SK-N-SH (cell line): ENCODE data around the gene KANK3. TPM values are rescaled to one million over a fixed set of nuclear protein-coding genes. Genes with fewer than 3 reads are reported as not detected.
"Not testable (repeated sequence)": the region's sequence is repeated elsewhere in the genome, so short reads cannot be mapped to it uniquely, and the experiment has no call there.

Source experiments
- CTCF ChIA-PET: fragments of 300-600, 350-600 bp; formaldehyde crosslinking; extraction: SDS; loops from one replicate; lab custom pipeline; 2021; lab: Yijun Ruan, JAX
- POLR2A ChIA-PET: fragments of 350-600 bp; sonication (Branson Sonifier 250); formaldehyde crosslinking; extraction: SDS; loops from one replicate; lab custom pipeline; 2020; ENCODE audit warnings: antibody characterized with exemption, inconsistent platforms; lab: Yijun Ruan, JAX
- DNase-seq: peaks from one replicate; pipeline ENCODE4 v3.0.0; 2012
- H2AFZ ChIP-seq: fragments of 200-600 bp; sonication (generic); 2 replicates; pipeline ENCODE4 v1.8.1; 2016; ENCODE audit warnings: antibody characterized with exemption, mild to moderate bottlenecking, low read depth
- H3F3A ChIP-seq: fragments of 200-600 bp; sonication (generic); replicated peaks from 2 replicates; pipeline ENCODE3; 2016; ENCODE audit warnings: antibody characterized with exemption, mild to moderate bottlenecking; ENCODE audit not compliant: insufficient read depth
- H3K27ac ChIP-seq, 2 experiments: fragments of 200-500 bp in 1 of 2; fragments of 200-600 bp in 1 of 2; sonication (Bioruptor generic) in 1 of 2; sonication (generic), shearing (Covaris generic) in 1 of 2; 2 replicates each; pipeline versions ENCODE4 v1.5.1 to v1.6.1; 2014 to 2016; ENCODE audit warnings: low read depth in 2 of 2, inconsistent platforms in 1 of 2, low read length in 1 of 2, mild to moderate bottlenecking in 1 of 2, mixed read lengths in 1 of 2
- H3K27me3 ChIP-seq: fragments of 200-600 bp; sonication (generic), shearing (Covaris generic); 2 replicates; pipeline ENCODE4 v1.6.1; 2016; ENCODE audit warnings: mixed run types; ENCODE audit not compliant: insufficient read depth
- H3K36me3 ChIP-seq, 2 experiments: fragments of 200-500 bp in 1 of 2; fragments of 200-600 bp in 1 of 2; sonication (Bioruptor generic) in 1 of 2; sonication (generic) in 1 of 2; replicated peaks in 1 of 2; 2 replicates each; pipeline versions ENCODE3 to v1.5.1; 2014 to 2016; ENCODE audit warnings: low read length in 1 of 2, mild to moderate bottlenecking in 1 of 2; ENCODE audit not compliant: insufficient read depth in 2 of 2, control insufficient read depth in 1 of 2
- H3K4me1 ChIP-seq, 2 experiments: fragments of 200-500 bp in 1 of 2; fragments of 200-600 bp in 1 of 2; sonication (Bioruptor generic) in 1 of 2; sonication (generic), shearing (Covaris generic) in 1 of 2; 2 replicates each; pipeline versions ENCODE4 v1.5.1 to v1.6.1; 2014 to 2016; ENCODE audit warnings: low read depth in 1 of 2, low read length in 1 of 2, mixed run types in 1 of 2; ENCODE audit not compliant: insufficient read depth in 2 of 2, control insufficient read depth in 1 of 2
- H3K4me2 ChIP-seq: fragments of 200-600 bp; sonication (generic), shearing (Covaris generic); 2 replicates; pipeline ENCODE4 v1.6.1; 2017; ENCODE audit warnings: mixed run types
- H3K4me3 ChIP-seq, 2 experiments: fragments of 200-500 bp in 1 of 2; fragments of 200-600 bp in 1 of 2; sonication (Bioruptor generic) in 1 of 2; sonication (generic), shearing (Covaris generic) in 1 of 2; 2 replicates each; pipeline versions ENCODE4 v1.5.1 to v1.8.1; 2014 to 2016; ENCODE audit warnings: low read depth in 2 of 2, inconsistent platforms in 1 of 2, low read length in 1 of 2, mild to moderate bottlenecking in 1 of 2, mixed read lengths in 1 of 2, moderate library complexity in 1 of 2
- H3K79me2 ChIP-seq: fragments of 200-600 bp; sonication (generic); 2 replicates; pipeline ENCODE4 v1.8.1; 2017; ENCODE audit warnings: mild to moderate bottlenecking; ENCODE audit not compliant: insufficient read depth
- H3K9ac ChIP-seq: fragments of 200-600 bp; sonication (generic); 2 replicates; pipeline ENCODE4 v1.6.1; 2017; ENCODE audit warnings: mixed run types
- H3K9me2 ChIP-seq: fragments of 200-600 bp; sonication (generic); 2 replicates; pipeline ENCODE4 v1.6.1; 2017; ENCODE audit warnings: mixed run types
- H3K9me3 ChIP-seq: fragments of 200-600 bp; sonication (generic); 2 replicates; pipeline ENCODE4 v1.6.1; 2017; ENCODE audit warnings: mixed run types, mild to moderate bottlenecking, moderate library complexity
- H4K20me1 ChIP-seq: fragments of 200-600 bp; sonication (generic); 2 replicates; pipeline ENCODE4 v1.6.1; 2017; ENCODE audit warnings: mild to moderate bottlenecking, mixed run types; ENCODE audit not compliant: insufficient read depth
- CHD2 ChIP-seq: fragments of 150-350 bp; IDR thresholded peaks from 2 replicates; pipeline ENCODE4 v1.6.1; 2018; ENCODE audit warnings: low read length; ENCODE audit not compliant: partially characterized antibody
- ELF1 ChIP-seq: IDR thresholded peaks from 2 replicates; pipeline ENCODE4 v1.4.0; 2012
- EP300 ChIP-seq, 2 experiments: IDR thresholded peaks; 2 replicates each; pipeline versions ENCODE4 v1.4.0 to v1.6.1; 2012; ENCODE audit warnings: borderline replicate concordance in 1 of 2, low read depth in 1 of 2, low read length in 1 of 2
- FOXJ3 ChIP-seq: sonication (generic); formaldehyde crosslinking; IDR thresholded peaks from 2 replicates; pipeline ENCODE4 v1.5.1; 2020; ENCODE audit warnings: mild to moderate bottlenecking, missing genetic modification reagents
- GATA2 ChIP-seq: sonication (generic); formaldehyde crosslinking; IDR thresholded peaks from 2 replicates; pipeline ENCODE4 v1.5.0; 2020; ENCODE audit warnings: mild to moderate bottlenecking, missing genetic modification reagents
- JUND ChIP-seq: IDR thresholded peaks from 2 replicates; pipeline ENCODE4 v1.4.0; 2012
- MAX ChIP-seq: IDR thresholded peaks from 2 replicates; pipeline ENCODE4 v1.4.0; 2012; ENCODE audit warnings: low read depth
- POLR2AphosphoS5 ChIP-seq: IDR thresholded peaks from 2 replicates; pipeline ENCODE4 v1.6.1; 2012; ENCODE audit warnings: low read depth, low read length
- RAD21 ChIP-seq: IDR thresholded peaks from 2 replicates; pipeline ENCODE4 v1.6.1; 2012; ENCODE audit warnings: mild to moderate bottlenecking, low read length
- RCOR1 ChIP-seq: fragments of 150-350 bp; IDR thresholded peaks from 2 replicates; pipeline ENCODE4 v1.6.1; 2017; ENCODE audit warnings: antibody characterized with exemption, low read length
- REST ChIP-seq: IDR thresholded peaks from 2 replicates; pipeline ENCODE4 v1.6.1; 2012; ENCODE audit warnings: mild to moderate bottlenecking, low read depth, low read length, moderate library complexity
- RFX5 ChIP-seq: IDR thresholded peaks from 2 replicates; pipeline ENCODE4 v1.6.1; 2012; ENCODE audit warnings: mild to moderate bottlenecking, improper control_type of control experiment, low read length
- RXRA ChIP-seq: IDR thresholded peaks from 2 replicates; pipeline ENCODE4 v1.4.0; 2012; ENCODE audit warnings: low read depth, mild to moderate bottlenecking, borderline replicate concordance
- SIN3A ChIP-seq: IDR thresholded peaks from 2 replicates; pipeline ENCODE4 v1.6.1; 2012; ENCODE audit warnings: low read depth, mild to moderate bottlenecking, low read length, moderate library complexity, borderline replicate concordance
- TAF1 ChIP-seq: IDR thresholded peaks from 2 replicates; pipeline ENCODE4 v1.6.1; 2012; ENCODE audit warnings: low read depth, mild to moderate bottlenecking, low read length, moderate library complexity, borderline replicate concordance
- TCF12 ChIP-seq: IDR thresholded peaks from 2 replicates; pipeline ENCODE4 v1.4.0; 2012
- TEAD4 ChIP-seq: IDR thresholded peaks from 2 replicates; pipeline ENCODE4 v1.4.0; 2012; ENCODE audit warnings: mild to moderate bottlenecking, borderline replicate concordance; ENCODE audit not compliant: insufficient read depth
- USF1 ChIP-seq: IDR thresholded peaks from 2 replicates; pipeline ENCODE4 v1.4.0; 2012; ENCODE audit warnings: low read depth, borderline replicate concordance
- WGBS: methylation state at CpG from one replicate; pipeline ENCODE4 v1.1.6; 2017; ENCODE audit warnings: low lambda C conversion rate; 5-methylcytosine and 5-hydroxymethylcytosine counted together
- polyA plus RNA-seq, 3 experiments: library from polyadenylated mRNA; depleted of rRNA; stranded (reverse); fragments of >200 nt; gene quantifications; 2 replicates each; pipeline ENCODE4 v1.2.3, GENCODE V29; 2012

KANK3 gene
- polyA plus RNA-seq, 1 of the 3 experiments (the other 2 are of a cell fraction), result 0.51 TPM

- Histone ChIP-seq H3K36me3 (no peaks in the 10 kb centered on the region), H3K9me3 (no peaks in the 10 kb centered on the region)
- TF ChIP-seq RFX5 (no peak), SIN3A (no peak), RAD21 (no peak), POLR2AphosphoS5 (no peak), CHD2 (no peak), RCOR1 (no peak), MAX (no peak), RXRA (no peak), FOXJ3 (no peak), GATA2 (CRISPR knock-in tag) (no peak), TEAD4 (no peak), TAF1 (no peak), REST (no peak), EP300 (IDR thresholded peaks at IDR 0.05; ENCODE audit: borderline replicate concordance in 1 of 2, low read depth in 1 of 2, low read length in 1 of 2) (no peak), TCF12 (no peak), ELF1 (no peak), JUND (no peak), USF1 (no peak)
- TF ChIP-seq, all 33 proteins: peak for 0
- 17% methylated on average over 10 of the region's 10 CpGs for WGBS
- Histone ChIP-seq H3K4me1 (peaks cover 0 to 12% of the 10 kb centered on the region in 2 experiments; a peak in 2 of 4 replicates), H3F3A (peaks cover 36% of the 10 kb centered on the region), H3K9me2 (no peaks in the 10 kb centered on the region), H3K27me3 (no peaks in the 10 kb centered on the region), H4K20me1 (no peaks in the 10 kb centered on the region), H3K4me2 (peak overlapping the region; percentile 71), H3K4me3 (no peak overlapping the region; a peak in 1 of 4 replicates), H2AFZ (peak overlapping the region; percentile 56; the same call in 1 of the 2 replicates), H3K27ac (no peak overlapping the region), H3K9ac (no peak overlapping the region), H3K79me2 (peaks cover 5% of the 10 kb centered on the region; the same call in 1 of the 2 replicates)
- ChIA-PET CTCF (interaction anchor here (1.3 to 3.8 kb wide), 11 partner anchors 10 to 229 kb away, joined by 3 to 78 read pairs (median 25); partner anchors contain the start of genes KANK3, MARCHF2 and RAB11B), POLR2A (no interaction called here)
- no peak for DNase-seq
These were observed 9.2 kb upstream of the KANK3 start for GRCh38 chr19:8352134-8352827.

- H2AFZ ChIP-seq, H3K4me2 ChIP-seq, POLR2A ChIA-PET, H4K20me1 ChIP-seq, H3K9me3 ChIP-seq, H3K27ac ChIP-seq, H3K4me3 ChIP-seq, H3K9ac ChIP-seq, H3K36me3 ChIP-seq, DNase-seq, H3K27me3 ChIP-seq, H3K4me1 ChIP-seq, H3K9me2 ChIP-seq, H3K79me2 ChIP-seq: not testable (repeated sequence)
- 69% methylated on average over 8 of the region's 8 CpGs for WGBS
- CTCF ChIA-PET, result interaction anchor here (0.8 to 1.8 kb wide), 3 partner anchors 10 to 48 kb away, joined by 3 to 5 read pairs (median 3); no protein-coding TSS in a partner anchor
- H3F3A ChIP-seq, result peaks cover 14% of the 10 kb centered on the region
These were observed 6.7 kb upstream of the KANK3 start for GRCh38 chr19:8349629-8350372.
